Stomach (tissue), 4 donors: Measurements from ENCODE around the gene LRMDA.

ENCODE experiments used
- CTCF ChIP-seq, 7 experiments: fragments of 450-650 bp in 4 of 7; fragments of 200-600 bp in 3 of 7; sonication (generic) in 3 of 7; IDR thresholded peaks; one replicate each; pipeline ENCODE4 v1.5.1; 2016 to 2019; ENCODE audit warnings: antibody characterized with exemption in 7 of 7, control low read depth in 2 of 7, mild to moderate bottlenecking in 1 of 7
- POLR2AphosphoS5 ChIP-seq, 3 donors: sonication (generic); formaldehyde crosslinking; IDR thresholded peaks; one replicate each; pipeline ENCODE4 v1.6.1; 2016; ENCODE audit warnings: antibody characterized with exemption in 3 of 3

DNA sequence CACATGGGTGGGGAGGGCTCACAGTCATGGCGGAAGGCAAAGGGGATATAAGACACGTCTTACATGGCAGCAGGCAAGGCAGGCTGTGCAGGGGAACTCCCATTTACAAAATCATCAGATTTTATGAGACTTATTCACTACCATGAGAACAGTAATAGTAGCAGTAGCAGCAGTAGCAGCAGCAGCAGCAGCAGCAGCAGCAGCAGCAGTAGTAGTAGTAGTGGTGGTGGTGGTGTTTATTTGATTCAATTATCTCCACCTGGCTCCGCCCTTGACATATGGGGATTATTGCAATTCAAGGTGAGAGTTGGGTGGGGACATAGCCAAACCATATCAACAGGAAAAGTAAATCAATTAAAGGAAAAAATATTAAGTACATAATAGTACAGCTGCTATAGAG lies 184.7 kb downstream of the LRMDA start:
- no peak for TF ChIP-seq CTCF (IDR thresholded peaks at IDR 0.05)
- TF ChIP-seq POLR2AphosphoS5 (IDR thresholded peaks at IDR 0.05), result no peak
